IMR-90 (cell line): ENCODE results near the gene RAD51B. TPM values are rescaled to one million over a fixed set of nuclear protein-coding genes. Genes with fewer than 3 reads are reported as not detected.

Source experiments
- ATAC-seq: fragments of 200-7000 bp; cut with Tn5 transposase; 2 replicates; pipeline ENCODE4 v1.9.1; 2020; ENCODE audit warnings: low read depth, mild to moderate bottlenecking, moderate library complexity
- BruUV-seq: library from RNA; stranded (reverse); fragments of 400-500 nt; replicated peaks from 2 replicates; lab custom pipeline; 2021; lab: Mats Ljungman, UMichigan
- CTCF ChIA-PET: fragments of 300-600 bp; formaldehyde crosslinking; extraction: SDS; loops from one replicate; lab custom pipeline; 2021; ENCODE audit warnings: antibody characterized with exemption; lab: Yijun Ruan, JAX
- POLR2A ChIA-PET: fragments of 300-600 bp; sonication (Branson Sonifier 250); formaldehyde crosslinking; loops from one replicate; lab custom pipeline; 2022; ENCODE audit warnings: antibody characterized with exemption; ENCODE audit not compliant: unreplicated experiment; lab: Charles Lee
- DNase-seq: peaks from one replicate; pipeline ENCODE4 v3.0.0; 2013
- H2AFZ ChIP-seq: replicated peaks from 2 replicates; pipeline ENCODE3; 2013; ENCODE audit warnings: low read length, mild to moderate bottlenecking; ENCODE audit not compliant: poor library complexity
- H2AK5ac ChIP-seq: 2 replicates; pipeline ENCODE4 v1.6.1; 2013; ENCODE audit warnings: low read depth, low read length, inconsistent platforms
- H2AK9ac ChIP-seq: replicated peaks from 2 replicates; pipeline ENCODE3; 2013; ENCODE audit warnings: mild to moderate bottlenecking, low read depth, low read length, moderate library complexity; ENCODE audit not compliant: poor library complexity
- H2BK120ac ChIP-seq: 2 replicates; pipeline ENCODE4 v1.6.1; 2013; ENCODE audit warnings: low read depth, low read length, inconsistent platforms
- H2BK15ac ChIP-seq: 3 replicates; pipeline ENCODE4 v1.6.1; 2013; ENCODE audit warnings: low read depth, low read length, inconsistent platforms
- H2BK20ac ChIP-seq: 2 replicates; pipeline ENCODE4 v1.6.1; 2013; ENCODE audit warnings: low read depth, mild to moderate bottlenecking, inconsistent platforms, low read length, moderate library complexity
- H2BK5ac ChIP-seq: 2 replicates; pipeline ENCODE4 v1.6.1; 2013; ENCODE audit warnings: mild to moderate bottlenecking, low read depth, low read length, inconsistent platforms; ENCODE audit not compliant: poor library complexity, severe bottlenecking
- H3K14ac ChIP-seq: replicated peaks from 2 replicates; pipeline ENCODE4 v1.6.1; 2013; ENCODE audit warnings: low read depth, low read length, inconsistent platforms
- H3K18ac ChIP-seq: 2 replicates; pipeline ENCODE4 v1.6.1; 2013; ENCODE audit warnings: low read depth, low read length, control low read depth
- H3K23ac ChIP-seq: 2 replicates; pipeline ENCODE4 v1.6.1; 2013; ENCODE audit warnings: low read depth, low read length, inconsistent platforms
- H3K27ac ChIP-seq: 2 replicates; pipeline ENCODE4 v1.5.1; 2013; ENCODE audit warnings: mild to moderate bottlenecking, control low read depth, low read length; ENCODE audit not compliant: insufficient read depth
- H3K27me3 ChIP-seq: 2 replicates; pipeline ENCODE4 v1.6.1; 2013; ENCODE audit warnings: low read length; ENCODE audit not compliant: control insufficient read depth, insufficient read depth
- H3K36me3 ChIP-seq: 2 replicates; pipeline ENCODE4 v1.6.1; 2013; ENCODE audit warnings: low read length, mixed read lengths; ENCODE audit not compliant: control insufficient read depth, insufficient read depth
- H3K4ac ChIP-seq: 2 replicates; pipeline ENCODE4 v1.6.1; 2013; ENCODE audit warnings: low read depth, low read length, inconsistent platforms
- H3K4me1 ChIP-seq: 2 replicates; pipeline ENCODE4 v1.6.1; 2013; ENCODE audit warnings: low read length, mixed read lengths; ENCODE audit not compliant: control insufficient read depth, insufficient read depth
- H3K4me2 ChIP-seq: 2 replicates; pipeline ENCODE4 v1.6.1; 2013; ENCODE audit warnings: low read depth, mild to moderate bottlenecking, control low read depth, low read length, moderate library complexity
- H3K4me3 ChIP-seq: 2 replicates; pipeline ENCODE4 v1.5.1; 2013; ENCODE audit warnings: low read depth, mild to moderate bottlenecking, control low read depth, low read length, moderate library complexity; ENCODE audit not compliant: insufficient read depth
- H3K56ac ChIP-seq: 2 replicates; pipeline ENCODE4 v1.6.1; 2013; ENCODE audit warnings: low read length, inconsistent platforms; ENCODE audit not compliant: insufficient read depth; ENCODE audit errors: extremely low read depth
- H3K79me1 ChIP-seq, 2 experiments: 2 replicates each; pipeline ENCODE4 v1.6.1; 2013; ENCODE audit warnings: low read length in 2 of 2, inconsistent platforms in 1 of 2, low read depth in 1 of 2
- H3K9ac ChIP-seq: 2 replicates; pipeline ENCODE4 v1.6.1; 2013; ENCODE audit warnings: low read depth, low read length, control low read depth
- H3K9me1 ChIP-seq: 2 replicates; pipeline ENCODE4 v1.6.1; 2013; ENCODE audit warnings: low read length, inconsistent platforms; ENCODE audit not compliant: insufficient read depth
- H3K9me3 ChIP-seq: 2 replicates; pipeline ENCODE4 v1.6.1; 2013; ENCODE audit warnings: low read length; ENCODE audit not compliant: control insufficient read depth, insufficient read depth
- H4K20me1 ChIP-seq: 2 replicates; pipeline ENCODE4 v1.6.1; 2013; ENCODE audit warnings: low read length, inconsistent platforms; ENCODE audit not compliant: insufficient read depth
- H4K5ac ChIP-seq: 2 replicates; pipeline ENCODE4 v1.6.1; 2013; ENCODE audit warnings: mild to moderate bottlenecking, low read depth, low read length, control low read depth
- H4K8ac ChIP-seq, 2 experiments: 2 replicates each; pipeline ENCODE4 v1.6.1; 2013; ENCODE audit warnings: low read depth in 2 of 2, low read length in 2 of 2, control low read depth in 1 of 2, inconsistent platforms in 1 of 2
- H4K91ac ChIP-seq: 2 replicates; pipeline ENCODE4 v1.6.1; 2013; ENCODE audit warnings: low read depth, low read length, inconsistent platforms; ENCODE audit not compliant: insufficient read depth
- MAZ ChIP-seq: IDR thresholded peaks from 2 replicates; pipeline ENCODE4 v1.6.1; 2012; ENCODE audit warnings: low read depth, mild to moderate bottlenecking, low read length, improper control_type of control experiment, moderate library complexity, borderline replicate concordance
- POLR2A ChIP-seq: IDR thresholded peaks from 2 replicates; pipeline ENCODE4 v1.6.1; 2012; ENCODE audit warnings: mild to moderate bottlenecking, low read depth, low read length
- RFX5 ChIP-seq: IDR thresholded peaks from 2 replicates; pipeline ENCODE4 v1.8.0; 2012; ENCODE audit warnings: low read depth, mild to moderate bottlenecking, low read length, moderate library complexity
- SMC3 ChIP-seq: fragments of 150-350 bp; IDR thresholded peaks from 2 replicates; pipeline ENCODE4 v1.6.1; 2016; ENCODE audit warnings: low read depth, mild to moderate bottlenecking, antibody characterized with exemption, low read length, moderate library complexity
- WGBS, 2 experiments: methylation state at CpG; one replicate each; pipeline versions ENCODE4 v1.1.5 to v1.1.7; 2013; ENCODE audit warnings: missing lambda C conversion rate in 2 of 2; ENCODE audit not compliant: insufficient read length in 1 of 2; ENCODE audit errors: extremely low coverage in 2 of 2; 5-methylcytosine and 5-hydroxymethylcytosine counted together
- dilution Hi-C: fragments of 300-500 bp; cut with HindIII; formaldehyde crosslinking; loops from one replicate; pipeline ENCODE4 v1.14.3; 2018; ENCODE audit warnings: low sequenced_read_pairs; ENCODE audit not compliant: unreplicated experiment
- in situ Hi-C: fragments of 300-500 bp; cut with MboI; formaldehyde crosslinking; loops from 3 replicates; pipeline ENCODE4 v1.14.3; 2019; ENCODE audit warnings: low sequenced_read_pairs, inconsistent platforms, mixed read lengths
- intact Hi-C: fragments of 100-400 bp; cut with micrococcal nuclease; formaldehyde crosslinking; loops from 2 replicates; pipeline ENCODE4 v1.10.0; 2022
- polyA plus RNA-seq, 3 experiments: library from polyadenylated mRNA; depleted of rRNA; stranded (reverse); fragments of >200 nt; gene quantifications; 2 replicates each; pipeline ENCODE4 v1.2.3, GENCODE V29; 2012; ENCODE audit warnings: low replicate concordance in 1 of 3
- total RNA-seq: library from RNA; depleted of rRNA; stranded (reverse); fragments of >200 nt; gene quantifications from 2 replicates; pipeline ENCODE4 v1.2.3, GENCODE V29; 2012
- TF ChIP-seq, protein P1 (sequence below): fragments of 150-350 bp; IDR thresholded peaks from 2 replicates; pipeline ENCODE4 v1.6.1; 2017; ENCODE audit warnings: mild to moderate bottlenecking, antibody characterized with exemption, low read length, low read depth

RAD51B gene
- total and polyA plus RNA-seq, 2 of the 4 experiments (the other 2 are of a cell fraction), result 5.1 to 18.8 TPM

DNA sequence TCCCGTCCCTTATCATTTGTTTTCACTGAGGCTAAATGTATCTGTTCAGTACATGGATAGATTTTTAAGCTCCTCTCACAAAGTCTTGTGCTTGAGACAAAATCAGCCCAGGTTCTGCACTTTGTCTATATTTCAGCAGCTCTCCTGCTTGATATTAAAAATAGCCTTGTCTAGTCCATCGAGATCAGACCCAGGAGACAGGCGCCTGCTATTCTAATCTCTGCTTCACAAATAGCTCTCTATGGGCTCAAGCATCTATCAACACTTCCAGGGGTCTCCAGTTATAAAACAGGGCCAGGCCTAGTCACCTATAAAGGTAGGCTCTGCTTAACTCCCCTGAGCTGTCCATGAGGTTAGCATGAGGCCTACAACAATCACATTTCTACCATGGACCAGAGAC lies 910.8 kb downstream of the RAD51B start:
- H3K4me2 ChIP-seq, result no peak overlapping the region
- H4K20me1 ChIP-seq, result no peaks in the 10 kb centered on the region
- no peak for TF ChIP-seq RFX5
- no peak for TF ChIP-seq MAZ
- no peak for TF ChIP-seq POLR2A
- TF ChIP-seq, protein P1, sequence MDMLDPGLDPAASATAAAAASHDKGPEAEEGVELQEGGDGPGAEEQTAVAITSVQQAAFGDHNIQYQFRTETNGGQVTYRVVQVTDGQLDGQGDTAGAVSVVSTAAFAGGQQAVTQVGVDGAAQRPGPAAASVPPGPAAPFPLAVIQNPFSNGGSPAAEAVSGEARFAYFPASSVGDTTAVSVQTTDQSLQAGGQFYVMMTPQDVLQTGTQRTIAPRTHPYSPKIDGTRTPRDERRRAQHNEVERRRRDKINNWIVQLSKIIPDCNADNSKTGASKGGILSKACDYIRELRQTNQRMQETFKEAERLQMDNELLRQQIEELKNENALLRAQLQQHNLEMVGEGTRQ, result no peak
- TF ChIP-seq SMC3, result no peak
- no peak overlapping the region for H2BK120ac ChIP-seq
- H4K91ac ChIP-seq, result no peak overlapping the region
- peaks cover 4% of the 10 kb centered on the region; the same call in 1 of the 2 replicates for H3K9me1 ChIP-seq
- no peak overlapping the region for H3K4ac ChIP-seq
- no peaks in the 10 kb centered on the region for H3K79me1 ChIP-seq
- H2AK9ac ChIP-seq, result no peak overlapping the region
- H3K14ac ChIP-seq, result no peak overlapping the region
- POLR2A ChIA-PET, result interaction anchor here (0.6 kb wide), 1 partner anchor 149 kb away, joined by 4 read pairs; no protein-coding TSS in a partner anchor
- in situ Hi-C loops, result no loop called here
- no peak overlapping the region for H3K56ac ChIP-seq
- no CpG with 5 or more reads among the region's 3 CpGs for WGBS, 2 experiments
- H3K27ac ChIP-seq, result no peak overlapping the region
- peaks cover 2% of the 10 kb centered on the region; the same call in 1 of the 2 replicates for H3K27me3 ChIP-seq
- no peaks in the 10 kb centered on the region for H3K36me3 ChIP-seq
- CTCF ChIA-PET, result no interaction called here
- no peak overlapping the region for H2BK5ac ChIP-seq
- H3K4me1 ChIP-seq, result no peaks in the 10 kb centered on the region
- no peak overlapping the region for H3K18ac ChIP-seq
- H4K5ac ChIP-seq, result no peak overlapping the region
- DNase-seq, result no peak
- no peak overlapping the region for H3K23ac ChIP-seq
- dilution Hi-C loops, result no loop called here
- no peak overlapping the region for H2BK20ac ChIP-seq
- no peak overlapping the region for H4K8ac ChIP-seq
- H3K9me3 ChIP-seq, result no peaks in the 10 kb centered on the region
- H3K4me3 ChIP-seq, result no peak overlapping the region
- ATAC-seq, result no peak
- BruUV-seq, result no TSS peak
- no peak overlapping the region for H3K9ac ChIP-seq
- H2AFZ ChIP-seq, result no peak overlapping the region
- intact Hi-C loops, result no loop called here
- no peak overlapping the region for H2AK5ac ChIP-seq
- H2BK15ac ChIP-seq, result no peak overlapping the region
